GM20431 (cell line): Measurements from ENCODE around the gene KDM1A.

Source experiments
- in situ Hi-C: fragments of 300-500 bp; cut with MseI, MboI; formaldehyde crosslinking; loops from one replicate; pipeline ENCODE4 v1.15.0; 2020; ENCODE audit warnings: low sequenced_read_pairs; ENCODE audit not compliant: unreplicated experiment

The KDM1A gene

DNA sequence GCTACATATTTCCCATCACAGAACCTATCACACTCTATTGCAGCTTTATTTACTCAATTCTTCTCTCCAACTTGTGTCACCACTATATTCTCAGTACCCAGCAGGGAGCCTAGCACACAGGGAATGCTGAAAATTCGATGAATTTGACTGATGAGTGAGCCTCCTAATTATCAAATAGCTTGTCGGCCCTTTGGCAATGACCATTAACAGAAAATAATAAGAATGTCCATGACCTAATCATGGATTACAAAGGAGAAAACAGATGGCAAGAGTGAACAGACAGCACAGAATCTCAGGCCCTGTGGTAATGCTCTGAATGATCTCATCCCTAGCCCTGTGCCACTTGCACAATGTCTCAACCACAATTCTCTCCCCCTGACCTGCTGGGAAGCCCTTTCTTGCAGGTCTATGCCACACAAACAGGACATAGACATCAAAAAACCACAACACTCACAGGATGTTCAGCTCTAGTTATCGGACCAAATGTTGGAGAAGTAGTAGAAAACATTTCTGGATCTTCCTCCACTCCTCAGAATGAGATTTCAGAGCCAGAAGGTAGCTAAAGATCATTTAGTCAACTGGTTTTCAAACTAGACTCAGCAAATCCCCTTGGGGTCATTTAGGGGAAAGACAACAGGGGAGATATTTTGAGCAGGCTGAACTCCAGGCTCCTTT is 80.9 kb downstream of the KDM1A start:
- in situ Hi-C loops: no loop called here

DNA sequence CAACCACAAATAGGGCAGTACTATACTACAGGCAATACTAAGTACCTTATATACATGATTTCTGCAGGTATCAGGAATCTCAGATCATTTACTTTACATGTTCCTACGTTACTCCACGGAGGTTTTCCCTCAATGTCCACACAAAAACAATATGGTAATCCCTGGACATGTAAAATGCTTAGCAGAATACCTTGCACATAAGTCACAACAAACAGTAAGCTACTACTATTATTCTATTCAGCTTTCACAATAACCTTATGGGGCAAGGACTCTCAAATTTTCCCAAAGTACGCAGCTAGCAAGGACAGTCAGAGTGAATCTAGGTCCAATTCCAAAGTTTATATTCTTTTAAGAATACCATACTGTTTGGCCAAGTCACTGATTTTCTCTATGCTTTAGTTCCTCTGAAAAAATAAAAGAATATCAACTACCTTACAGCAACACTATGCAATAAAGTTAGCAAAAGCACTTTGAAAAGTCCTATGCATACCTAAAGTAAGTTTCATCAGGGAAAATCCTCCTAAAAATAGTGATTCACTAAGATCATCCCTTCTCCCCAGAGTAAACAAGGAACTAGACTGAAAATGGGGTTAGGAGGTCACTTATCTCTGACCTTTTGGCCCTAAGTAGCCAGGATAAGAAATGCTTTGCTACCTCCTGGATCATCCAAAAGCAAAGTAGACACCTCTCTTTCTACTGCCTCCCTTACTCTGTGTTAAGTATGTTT is 82.0 kb downstream of the KDM1A start:
- in situ Hi-C loops: no loop called here

DNA sequence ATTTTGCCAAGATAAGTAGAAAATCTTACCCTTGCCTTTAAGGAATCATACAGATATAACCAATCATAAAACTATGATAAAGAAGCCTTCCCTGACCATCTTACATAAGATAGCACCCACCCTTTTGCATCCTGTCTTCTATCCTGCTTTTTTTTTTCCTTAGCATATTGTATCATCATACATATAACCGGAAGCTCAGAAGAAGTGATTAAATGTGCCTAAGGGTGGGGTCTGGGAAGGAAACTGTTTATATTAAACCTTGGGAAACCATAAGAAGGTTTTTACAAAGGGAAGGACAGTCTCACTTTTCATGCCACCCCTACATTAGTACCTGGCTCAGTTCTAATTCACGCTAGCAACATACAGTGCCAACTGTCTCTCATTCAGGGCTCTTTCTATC is 82.6 kb downstream of the KDM1A start:
- in situ Hi-C loops: no loop called here

DNA sequence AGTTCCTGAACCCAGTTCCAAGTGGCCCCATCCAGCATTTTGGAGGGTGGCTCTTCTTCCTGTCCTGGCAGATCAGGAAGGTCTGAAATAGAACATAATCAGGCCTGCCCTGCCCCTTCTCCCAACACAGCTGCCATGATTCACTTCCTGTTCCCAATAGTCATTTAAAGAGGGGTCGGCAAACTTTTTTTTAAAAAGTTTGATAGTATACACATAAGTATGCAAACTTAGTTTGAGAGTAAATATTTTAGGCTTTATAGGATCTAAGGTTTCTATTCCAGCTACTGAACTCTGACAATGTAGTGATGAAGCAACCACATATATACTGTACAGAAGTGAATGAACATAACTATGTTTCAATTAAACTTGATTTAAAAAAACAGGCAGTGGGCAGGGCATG is 83.0 kb downstream of the KDM1A start:
- in situ Hi-C loops: no loop called here

DNA sequence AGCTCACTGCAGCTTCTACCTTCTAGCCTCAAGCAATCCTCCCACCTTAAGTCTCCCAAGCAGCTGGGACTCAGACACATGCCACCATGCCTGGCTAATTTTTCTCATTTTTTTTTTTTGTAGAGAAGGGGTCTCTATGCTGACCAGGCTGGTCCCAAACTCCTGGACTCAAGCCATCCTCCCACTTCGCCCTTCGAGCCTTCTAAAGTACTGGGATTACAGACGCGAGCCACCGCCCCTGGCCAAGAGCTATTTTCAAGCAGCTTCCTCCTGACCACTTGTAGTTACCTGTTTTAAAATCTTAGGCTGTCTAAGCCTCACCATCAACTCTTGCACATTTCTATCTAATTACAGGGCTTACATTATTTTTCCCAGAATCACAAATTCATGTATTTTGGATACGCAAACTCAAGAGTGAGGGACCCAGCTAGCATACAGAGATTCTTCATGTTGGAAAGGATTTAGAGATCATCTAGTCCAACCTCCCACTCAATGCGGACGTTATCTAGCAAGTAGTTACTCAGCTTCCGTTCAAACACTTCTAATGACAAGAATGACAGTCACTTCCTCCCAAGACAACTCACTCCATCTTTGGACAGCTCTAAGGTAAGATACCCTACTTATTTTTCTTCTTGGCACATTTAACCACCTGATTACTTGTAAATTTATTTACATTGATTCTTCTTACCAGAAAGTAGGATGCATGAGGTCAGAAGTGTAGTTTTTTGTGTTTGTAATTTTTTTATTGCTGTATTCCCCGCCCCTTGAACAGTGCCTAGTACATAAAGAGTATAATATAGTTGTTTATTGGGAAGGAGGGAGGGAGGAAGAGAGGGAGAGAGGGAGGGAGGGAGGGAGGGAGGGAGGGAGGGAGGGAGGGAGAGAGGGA is 84.0 kb downstream of the KDM1A start:
- in situ Hi-C loops: no loop called here

DNA sequence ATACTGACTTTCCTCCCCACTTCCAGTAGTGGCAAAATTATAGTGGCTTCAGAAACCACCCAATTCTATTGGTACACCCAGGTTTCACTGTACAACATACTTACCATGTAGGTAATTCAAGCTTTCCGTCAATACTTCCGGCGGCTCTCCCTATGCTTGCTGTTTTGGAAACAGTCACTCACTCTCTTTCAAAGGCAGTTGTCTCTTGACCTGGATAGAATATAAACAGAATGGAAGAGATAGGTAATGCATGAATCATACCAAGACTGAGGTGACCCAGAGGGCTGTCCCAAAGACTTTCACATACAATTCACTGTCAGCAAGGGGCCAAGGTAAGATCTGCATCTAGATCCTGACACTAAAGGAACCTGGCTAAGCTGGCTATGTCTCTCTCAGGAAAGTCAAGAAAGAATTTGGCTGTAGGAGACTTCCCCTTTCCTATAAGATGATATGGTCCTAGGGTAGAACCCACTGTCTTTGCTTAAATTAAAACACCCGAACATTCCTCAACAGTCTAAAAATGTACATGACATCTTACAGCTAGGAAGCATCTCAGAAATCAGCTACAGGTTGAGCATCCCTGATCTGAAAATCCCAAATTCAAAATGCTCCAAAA is 89.8 kb downstream of the KDM1A start:
- in situ Hi-C loops: no loop called here

DNA sequence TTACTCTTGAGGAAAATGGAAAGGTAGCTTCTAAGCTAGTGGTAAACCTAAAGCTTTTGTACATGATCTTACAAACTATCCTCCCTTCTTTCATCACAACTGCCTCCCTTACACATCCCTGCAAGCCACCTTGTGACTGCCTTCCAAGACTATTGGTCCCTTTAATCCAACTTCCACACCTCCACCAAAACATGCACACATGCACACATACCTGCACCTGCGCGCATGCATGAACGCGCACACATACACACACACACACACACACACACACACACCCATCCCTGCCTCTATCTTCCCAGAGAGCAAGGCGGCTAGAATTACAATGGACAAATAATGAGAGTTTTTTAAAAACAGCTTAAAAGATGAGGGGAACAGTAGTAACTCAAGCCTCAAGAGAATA is 91.1 kb downstream of the KDM1A start:
- in situ Hi-C loops: no loop called here

DNA sequence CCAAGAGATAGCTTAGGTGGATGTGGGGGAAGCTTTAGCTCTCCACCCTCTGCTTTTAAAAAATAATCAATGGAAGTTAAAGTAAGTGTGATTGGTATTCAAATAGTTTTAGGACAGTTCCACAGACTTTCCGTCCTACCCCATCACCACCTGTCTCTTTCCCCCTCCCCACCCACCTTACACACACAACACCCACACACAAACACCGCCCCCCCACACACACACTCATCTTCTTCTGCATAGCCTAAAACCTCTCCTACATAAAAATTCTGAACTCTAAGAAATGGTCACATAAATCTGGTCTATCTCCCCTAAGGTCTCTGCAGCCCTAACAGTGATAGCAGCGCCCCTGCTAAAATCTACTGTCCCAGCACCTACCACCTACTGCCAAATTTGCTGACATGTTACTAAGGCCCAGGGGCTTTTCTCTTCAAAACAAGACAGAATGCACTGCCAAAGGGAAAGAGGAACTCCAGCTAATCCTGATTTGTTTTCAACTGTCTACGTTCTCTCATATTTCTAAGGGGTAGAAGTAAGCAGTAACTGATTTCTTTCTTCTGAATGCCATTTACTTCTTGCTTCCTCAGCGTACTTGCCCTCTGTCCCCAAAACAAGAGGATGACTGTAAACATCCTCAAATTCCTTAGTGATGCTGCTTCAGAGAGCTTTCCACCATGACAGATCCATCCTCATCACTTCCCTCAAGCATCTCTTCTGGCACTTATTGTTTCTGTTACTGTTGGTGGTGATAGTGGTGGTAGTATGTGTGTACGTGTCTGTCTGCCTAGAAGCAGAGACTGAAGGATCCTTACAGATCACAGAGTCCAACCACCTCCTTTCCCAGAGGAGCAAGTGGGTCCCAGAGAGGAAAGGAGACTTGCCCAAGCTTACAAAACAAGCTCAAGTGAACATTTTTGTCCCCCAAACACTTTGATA is 92.6 kb downstream of the KDM1A start:
- in situ Hi-C loops: no loop called here

DNA sequence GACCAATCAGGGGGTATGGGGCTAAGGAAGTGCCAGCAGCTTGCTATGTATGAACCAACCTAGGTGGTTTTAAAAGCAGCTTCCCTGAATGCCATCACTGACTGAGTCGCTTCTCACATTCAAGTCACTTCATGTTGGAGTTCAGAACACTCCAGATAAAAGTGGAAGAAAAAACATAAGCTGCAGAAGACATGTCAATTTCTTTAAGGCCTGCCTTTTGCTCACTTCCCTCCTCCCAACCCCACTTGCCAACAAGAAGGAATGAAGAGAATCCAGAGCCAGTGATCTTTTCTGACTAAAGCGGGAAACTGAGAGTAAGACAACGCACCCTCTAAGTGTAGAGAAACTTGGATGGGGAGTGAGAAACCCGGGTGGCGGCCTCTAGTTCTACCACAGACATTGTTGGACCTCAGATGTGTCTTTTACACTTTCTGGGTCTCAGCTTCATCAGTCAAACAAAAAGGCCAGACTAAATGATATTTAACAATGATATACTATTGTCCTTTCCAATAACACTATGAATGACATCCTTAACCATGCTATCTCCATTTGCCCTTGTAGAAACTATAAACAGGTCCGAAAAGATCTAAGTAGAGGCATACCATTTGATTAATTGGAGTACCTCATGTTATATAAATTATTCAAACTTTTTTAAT is 95.3 kb downstream of the KDM1A start:
- in situ Hi-C loops: no loop called here

DNA sequence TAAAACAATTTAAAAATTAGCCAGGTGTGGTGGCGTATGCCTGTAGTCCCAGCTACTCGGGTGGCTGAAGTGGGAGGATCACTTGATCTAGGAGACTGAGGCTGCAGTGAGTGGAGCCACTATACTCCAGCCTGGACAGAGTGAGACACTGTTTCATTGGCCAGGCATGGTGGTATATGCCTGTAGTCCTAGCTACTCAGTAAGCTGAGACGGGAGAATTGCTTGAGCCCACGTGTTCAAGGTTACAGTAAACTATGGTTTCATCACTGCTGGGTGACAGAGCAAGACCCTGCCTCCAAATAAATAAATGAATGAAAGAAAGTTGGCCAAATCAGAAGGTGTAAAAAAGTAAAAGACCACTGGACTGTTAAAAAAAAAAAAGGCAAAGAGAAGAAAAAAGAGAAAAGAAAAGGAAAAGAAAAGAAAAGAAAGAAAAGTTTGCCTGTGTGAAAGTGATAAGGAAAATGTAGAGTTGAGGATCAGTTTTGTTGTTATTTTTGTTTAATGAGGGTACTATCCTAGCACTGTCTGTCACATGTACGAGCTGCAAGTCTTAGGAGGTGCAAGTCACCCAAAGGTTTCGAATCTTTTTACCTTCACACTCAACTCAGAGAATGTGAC is 97.1 kb downstream of the KDM1A start:
- in situ Hi-C loops: no loop called here

DNA sequence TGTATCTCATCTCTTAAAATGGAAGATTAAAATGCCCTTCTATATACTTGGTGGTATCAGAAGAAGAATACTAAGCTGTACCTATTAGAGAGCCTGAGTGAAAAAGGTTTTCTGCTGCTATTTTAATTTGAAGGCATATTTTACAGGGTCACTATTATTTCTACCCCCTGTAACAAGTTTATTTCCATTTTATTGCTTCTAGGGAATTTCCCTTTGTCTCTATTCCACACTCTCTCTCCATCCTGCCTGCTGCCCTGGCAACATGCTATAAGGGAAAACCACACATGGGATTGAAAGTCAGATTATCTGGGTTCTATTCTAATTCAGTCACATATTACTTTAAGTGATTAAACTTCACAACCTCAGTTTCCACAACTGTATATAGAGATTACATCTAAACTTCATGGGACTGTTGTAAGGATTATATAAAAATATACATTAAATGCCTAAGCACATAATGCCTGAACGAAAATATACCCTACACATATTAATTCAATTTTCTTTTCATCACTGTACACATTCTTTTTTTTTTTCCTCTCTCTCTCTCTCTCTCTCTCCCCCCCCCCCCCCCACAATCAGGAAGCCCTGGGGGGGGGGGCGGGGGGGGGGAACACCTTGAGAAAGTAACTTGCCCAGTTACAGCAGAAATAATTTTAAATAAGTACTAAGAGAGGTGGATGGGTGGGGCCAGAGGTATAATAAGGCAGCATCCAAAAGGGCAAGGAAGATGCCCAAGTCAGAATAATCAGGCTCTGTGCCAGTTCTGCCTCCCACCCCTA is 97.8 kb downstream of the KDM1A start:
- in situ Hi-C loops: no loop called here

DNA sequence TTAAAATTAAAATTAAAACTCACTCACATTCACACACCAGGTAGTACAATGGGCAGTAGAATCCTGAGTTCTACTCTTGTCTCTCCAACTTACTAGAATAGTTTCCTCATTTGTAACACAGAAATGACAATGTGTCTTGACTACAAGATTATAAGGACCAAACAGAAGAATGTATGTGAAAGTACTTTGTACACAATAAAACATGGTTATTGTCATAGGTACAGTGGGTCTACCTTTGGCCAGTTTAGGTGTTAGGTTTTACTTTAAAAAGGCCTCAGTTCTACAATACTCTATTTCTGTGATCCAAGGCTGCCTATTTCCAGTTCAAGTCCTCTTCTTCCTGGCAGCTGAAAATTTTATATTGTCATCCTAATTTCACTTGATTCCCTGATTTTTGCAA is 99.1 kb downstream of the KDM1A start:
- in situ Hi-C loops: no loop called here

DNA sequence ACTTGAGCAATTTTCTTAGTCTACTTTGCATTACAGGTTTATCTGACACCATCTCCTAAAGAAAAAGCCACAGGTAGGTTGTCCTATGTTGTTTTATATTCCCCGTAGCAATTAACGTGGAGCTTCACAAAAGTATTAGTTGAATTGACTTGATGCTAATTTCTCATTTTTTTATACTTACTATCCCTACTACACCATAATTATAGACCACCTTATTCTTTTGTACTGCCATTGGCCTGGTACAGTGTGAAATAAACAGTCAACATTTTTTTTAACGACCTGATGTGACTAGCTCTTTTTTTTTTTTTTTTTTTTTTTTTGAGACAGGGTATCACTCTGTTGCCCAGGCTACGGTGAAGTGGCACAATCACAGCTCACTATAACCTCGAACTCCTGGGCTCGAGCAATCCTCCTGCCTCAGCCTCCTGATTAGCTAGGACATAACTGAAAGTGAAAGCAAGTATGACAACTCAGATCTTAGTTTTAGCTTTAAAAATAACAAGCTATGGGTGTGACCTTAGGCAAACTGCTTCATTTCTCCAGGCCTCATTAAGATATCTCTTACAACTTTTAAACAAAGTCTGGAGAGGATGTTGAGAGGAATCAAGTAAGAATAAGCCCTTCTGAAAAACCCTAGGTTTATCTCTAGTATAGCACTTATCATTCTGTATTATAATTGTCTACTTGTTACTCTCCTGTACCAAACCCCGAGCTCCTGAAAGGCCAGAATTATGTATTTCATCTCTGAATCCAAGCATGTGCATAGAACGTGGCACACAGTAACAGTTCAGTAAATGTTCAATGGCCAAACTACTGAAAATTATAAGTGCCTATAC is 99.9 kb downstream of the KDM1A start:
- in situ Hi-C loops: no loop called here

DNA sequence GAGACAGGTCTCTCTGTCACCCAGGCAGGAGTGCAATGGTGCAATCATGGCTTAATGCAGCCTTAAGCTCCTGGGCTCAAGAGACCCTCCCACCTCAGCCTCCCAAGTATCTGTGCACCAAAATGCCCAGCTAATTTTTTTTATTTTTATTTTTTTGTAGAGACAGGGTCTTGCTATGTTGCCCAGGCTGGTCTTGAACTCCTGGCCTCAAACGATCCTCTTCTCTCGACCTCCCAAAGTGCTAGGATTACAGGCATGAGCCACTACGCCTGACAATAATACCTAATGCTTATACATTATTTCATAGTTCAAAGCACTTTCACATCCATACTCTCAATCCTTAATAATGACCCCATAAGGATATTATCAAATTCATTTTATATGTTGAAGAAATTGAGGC is 101.1 kb downstream of the KDM1A start:
- in situ Hi-C loops: no loop called here

DNA sequence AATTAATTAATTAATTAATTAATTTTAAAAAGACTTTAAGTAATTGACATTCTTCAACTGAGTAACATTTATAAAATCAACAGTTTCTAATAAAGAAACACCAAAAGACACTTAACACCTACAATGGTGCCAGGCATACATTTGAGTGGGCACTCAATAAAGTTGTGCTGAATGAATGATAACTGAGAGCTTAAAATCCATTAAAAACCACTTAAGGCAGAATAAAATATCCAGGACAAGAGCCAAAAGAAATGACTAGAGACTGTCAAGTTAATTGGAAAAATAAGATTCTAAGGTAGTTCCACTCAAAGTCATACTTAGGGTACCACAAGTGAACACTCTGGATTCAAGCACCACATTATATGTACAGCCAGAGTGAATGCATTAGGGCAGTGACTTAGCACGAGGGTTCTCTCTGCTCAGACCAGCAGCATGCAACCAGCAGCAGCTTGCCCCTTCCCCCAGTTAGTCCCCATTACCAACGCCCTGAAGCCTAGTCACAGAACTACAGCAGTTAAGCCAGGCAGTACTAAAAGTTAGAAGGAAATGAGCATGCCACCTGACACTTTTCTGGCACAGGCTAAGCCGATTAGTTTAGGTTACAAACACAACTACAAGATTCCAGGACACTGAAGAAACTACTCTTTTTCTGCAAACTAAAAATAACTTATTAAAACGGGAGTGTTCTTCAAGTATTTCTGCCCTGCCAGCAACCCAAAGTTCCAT is 102.9 kb downstream of the KDM1A start:
- in situ Hi-C loops: no loop called here

DNA sequence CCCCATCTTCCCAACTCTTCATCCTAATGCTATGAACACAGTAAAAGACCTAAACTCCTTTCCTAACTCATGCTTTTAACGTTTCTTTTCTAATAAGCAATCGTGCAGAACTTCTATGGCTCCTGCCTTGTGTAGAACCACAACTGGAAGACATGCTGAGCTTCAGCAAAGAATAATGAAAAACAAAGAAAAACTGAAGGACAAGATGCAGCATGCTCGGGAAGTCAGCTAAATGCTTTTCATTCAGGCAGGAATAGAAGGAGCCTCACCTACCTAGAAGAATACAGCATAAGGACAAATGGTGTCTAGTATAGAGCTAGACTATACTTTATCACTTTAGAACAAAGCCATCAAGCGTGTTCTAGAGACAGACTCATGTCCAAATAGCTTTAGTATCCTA is 103.5 kb downstream of the KDM1A start:
- in situ Hi-C loops: no loop called here
